Common myeloid progenitor, CD34-positive (primary cell): ENCODE results near the gene PLD3.

Source experiments
- CTCF ChIA-PET: fragments of 350-600 bp; sonication (Branson Sonifier 250); formaldehyde crosslinking; loops from one replicate; lab custom pipeline; 2021; ENCODE audit warnings: antibody characterized with exemption; lab: Charles Lee
- POLR2A ChIA-PET: fragments of 350-600 bp; sonication (Branson Sonifier 250); formaldehyde crosslinking; loops from one replicate; lab custom pipeline; 2021; ENCODE audit warnings: antibody characterized with exemption; lab: Charles Lee
- DNase-seq, 3 donors: peaks; one replicate each; pipeline versions ENCODE4 v3.0.0 to v3.0.0-alpha.2; 2013
- H3K27ac ChIP-seq, 2 experiments: 1 replicate in 1 of 2; 2 replicates in 1 of 2; pipeline ENCODE4 v1.7.0; 2013; ENCODE audit warnings: inconsistent platforms in 2 of 2, low read length in 2 of 2, mild to moderate bottlenecking in 2 of 2, low read depth in 1 of 2, moderate library complexity in 1 of 2; ENCODE audit not compliant: severe bottlenecking in 2 of 2, insufficient read depth in 1 of 2, poor library complexity in 1 of 2
- H3K27me3 ChIP-seq, 5 experiments: replicated peaks in 2 of 5; 1 replicate in 3 of 5; 2 replicates in 2 of 5; pipeline versions ENCODE4 v1.6.1 to v1.7.0; 2013; ENCODE audit warnings: low read length in 4 of 5, mild to moderate bottlenecking in 2 of 5, moderate library complexity in 2 of 5, inconsistent platforms in 1 of 5; ENCODE audit not compliant: insufficient read depth in 5 of 5, control insufficient read depth in 4 of 5
- H3K36me3 ChIP-seq, 4 experiments: 1 replicate in 2 of 4; 2 replicates in 2 of 4; pipeline versions ENCODE4 v1.6.1 to v1.7.0; 2013; ENCODE audit warnings: low read length in 3 of 4, control low read depth in 1 of 4, mild to moderate bottlenecking in 1 of 4; ENCODE audit not compliant: control insufficient read depth in 4 of 4, insufficient read depth in 4 of 4
- H3K4me1 ChIP-seq, 4 experiments: 1 replicate in 3 of 4; 2 replicates in 1 of 4; pipeline versions ENCODE4 v1.6.1 to v1.7.1; 2013; ENCODE audit warnings: low read length in 3 of 4, mild to moderate bottlenecking in 3 of 4, control low read depth in 1 of 4, inconsistent platforms in 1 of 4, moderate library complexity in 1 of 4; ENCODE audit not compliant: control insufficient read depth in 4 of 4, insufficient read depth in 4 of 4; ENCODE audit errors: control extremely low read depth in 1 of 4
- H3K4me3 ChIP-seq, 7 experiments: 1 replicate in 4 of 7; 2 replicates in 3 of 7; pipeline versions ENCODE4 v1.5.1 to v1.7.0; 2013; ENCODE audit warnings: mild to moderate bottlenecking in 7 of 7, low read length in 6 of 7, moderate library complexity in 6 of 7, inconsistent platforms in 2 of 7, low read depth in 2 of 7, control low read depth in 1 of 7; ENCODE audit not compliant: insufficient read depth in 4 of 7, control insufficient read depth in 1 of 7; ENCODE audit errors: extremely low read depth in 1 of 7
- H3K9me3 ChIP-seq, 5 experiments: 1 replicate in 4 of 5; 2 replicates in 1 of 5; pipeline versions ENCODE4 v1.6.1 to v1.7.1; 2013; ENCODE audit warnings: low read length in 4 of 5, mild to moderate bottlenecking in 2 of 5, inconsistent platforms in 1 of 5, low read depth in 1 of 5, moderate library complexity in 1 of 5; ENCODE audit not compliant: control insufficient read depth in 4 of 5, insufficient read depth in 2 of 5; ENCODE audit errors: control extremely low read depth in 1 of 5
- WGBS: methylation state at CpG from one replicate; pipeline ENCODE4 v1.1.5; 2013; ENCODE audit not compliant: insufficient coverage; 5-methylcytosine and 5-hydroxymethylcytosine counted together

The PLD3 gene

GRCh38 chr19:40393894-40394815 lies 45.7 kb downstream of the PLD3 start:
- DNase-seq, result no peak
- H3K9me3 ChIP-seq, result no peaks in the 10 kb centered on the region
- CTCF ChIA-PET, result no interaction called here
- no peak overlapping the region for H3K4me3 ChIP-seq
- no peaks in the 10 kb centered on the region for H3K27me3 ChIP-seq
- no peak overlapping the region for H3K27ac ChIP-seq
- peaks cover 0 to 10% (median 6%) of the 10 kb centered on the region in 4 experiments for H3K4me1 ChIP-seq
- H3K36me3 ChIP-seq, result no peaks in the 10 kb centered on the region
- WGBS, result 97% methylated on average over 34 of the region's 41 CpGs
- POLR2A ChIA-PET, result no interaction called here

GRCh38 chr19:40394816-40395210 lies 46.3 kb downstream of the PLD3 start:
- Histone ChIP-seq H3K27me3 (no peaks in the 10 kb centered on the region), H3K4me1 (peaks cover 0 to 10% (median 6%) of the 10 kb centered on the region in 4 experiments), H3K9me3 (no peaks in the 10 kb centered on the region), H3K27ac (no peak overlapping the region), H3K4me3 (no peak overlapping the region), H3K36me3 (no peaks in the 10 kb centered on the region)
- DNase-seq, result no peak
- POLR2A ChIA-PET, result no interaction called here
- CTCF ChIA-PET, result no interaction called here
- whole genome bisulfite sequencing, result 85% methylated on average over 10 of the region's 13 CpGs

GRCh38 chr19:40395956-40396355 lies 47.5 kb downstream of the PLD3 start:
- ChIA-PET CTCF (interaction anchor here (1.0 to 1.1 kb wide), 3 partner anchors 12 to 91 kb away, joined by 3 to 4 read pairs (median 4); no protein-coding TSS in a partner anchor), POLR2A (interaction anchor here (0.7 kb wide), 1 partner anchor 313 kb away, joined by 3 read pairs; no protein-coding TSS in a partner anchor)
- Histone ChIP-seq H3K4me3 (no peak overlapping the region), H3K36me3 (no peaks in the 10 kb centered on the region), H3K9me3 (no peaks in the 10 kb centered on the region), H3K4me1 (peaks cover 0 to 10% (median 6%) of the 10 kb centered on the region in 4 experiments), H3K27ac (no peak overlapping the region), H3K27me3 (no peaks in the 10 kb centered on the region)
- DNase-seq, result no peak
- WGBS, result 98% methylated on average over 14 of the region's 14 CpGs

- H3K4me3 ChIP-seq, result no peak overlapping the region
- POLR2A ChIA-PET, result no interaction called here
- DNase-seq, result no peak
- WGBS, result 97% methylated on average over 18 of the region's 20 CpGs
- no peaks in the 10 kb centered on the region for H3K36me3 ChIP-seq
- no peaks in the 10 kb centered on the region for H3K27me3 ChIP-seq
- no peak overlapping the region for H3K27ac ChIP-seq
- CTCF ChIA-PET, result interaction anchor here (0.9 to 1.1 kb wide), 4 partner anchors 19 to 92 kb away, joined by 3 to 4 read pairs (median 3); partner anchors contain the start of gene SERTAD1
- peaks cover 0 to 10% (median 6%) of the 10 kb centered on the region in 4 experiments for H3K4me1 ChIP-seq
- no peaks in the 10 kb centered on the region for H3K9me3 ChIP-seq
These were observed 48.5 kb downstream of the PLD3 start for GRCh38 chr19:40396886-40397567.

- Histone ChIP-seq H3K4me3 (no peak overlapping the region), H3K27me3 (no peaks in the 10 kb centered on the region), H3K4me1 (peaks cover 0 to 10% (median 6%) of the 10 kb centered on the region in 4 experiments), H3K36me3 (no peaks in the 10 kb centered on the region), H3K27ac (no peak overlapping the region), H3K9me3 (no peaks in the 10 kb centered on the region)
- CTCF ChIA-PET, result interaction anchor here (0.9 kb wide), 1 partner anchor 28 kb away, joined by 3 read pairs; the partner anchor contains the start of gene SERTAD1
- POLR2A ChIA-PET, result no interaction called here
- DNase-seq, result no peak
- 100% methylated on average over 17 of the region's 22 CpGs for WGBS
These were observed 49.0 kb downstream of the PLD3 start for GRCh38 chr19:40397568-40397906.

- 44% methylated on average over 44 of the region's 49 CpGs for WGBS
- Histone ChIP-seq H3K4me3 (peak overlapping the region in 3 of 7 experiments; percentile 40 to 61 (median 51)), H3K9me3 (no peaks in the 10 kb centered on the region), H3K36me3 (no peaks in the 10 kb centered on the region), H3K27ac (no peak overlapping the region), H3K27me3 (no peaks in the 10 kb centered on the region), H3K4me1 (peaks cover 0 to 10% (median 7%) of the 10 kb centered on the region in 4 experiments)
- POLR2A ChIA-PET, result interaction anchor here (0.7 kb wide), 1 partner anchor 17 kb away, joined by 3 read pairs; no protein-coding TSS in a partner anchor
- CTCF ChIA-PET, result interaction anchor here (1.4 kb wide), 1 partner anchor 27 kb away, joined by 3 read pairs; no protein-coding TSS in a partner anchor
- DNase-seq, result peak; percentile 79 to 88 (median 84)
These were observed 50.1 kb downstream of the PLD3 start for GRCh38 chr19:40398417-40399131.
